GM18499 (cell line): ENCODE measurements around the gene RANGRF.

Source experiments
- ATAC-seq: cut with Tn5 transposase; IDR thresholded peaks from one replicate; pipeline ENCODE4 v1.9.1; 2021; ENCODE audit warnings: moderate number of reproducible peaks; ENCODE audit not compliant: insufficient read depth, unreplicated experiment

The RANGRF gene

DNA sequence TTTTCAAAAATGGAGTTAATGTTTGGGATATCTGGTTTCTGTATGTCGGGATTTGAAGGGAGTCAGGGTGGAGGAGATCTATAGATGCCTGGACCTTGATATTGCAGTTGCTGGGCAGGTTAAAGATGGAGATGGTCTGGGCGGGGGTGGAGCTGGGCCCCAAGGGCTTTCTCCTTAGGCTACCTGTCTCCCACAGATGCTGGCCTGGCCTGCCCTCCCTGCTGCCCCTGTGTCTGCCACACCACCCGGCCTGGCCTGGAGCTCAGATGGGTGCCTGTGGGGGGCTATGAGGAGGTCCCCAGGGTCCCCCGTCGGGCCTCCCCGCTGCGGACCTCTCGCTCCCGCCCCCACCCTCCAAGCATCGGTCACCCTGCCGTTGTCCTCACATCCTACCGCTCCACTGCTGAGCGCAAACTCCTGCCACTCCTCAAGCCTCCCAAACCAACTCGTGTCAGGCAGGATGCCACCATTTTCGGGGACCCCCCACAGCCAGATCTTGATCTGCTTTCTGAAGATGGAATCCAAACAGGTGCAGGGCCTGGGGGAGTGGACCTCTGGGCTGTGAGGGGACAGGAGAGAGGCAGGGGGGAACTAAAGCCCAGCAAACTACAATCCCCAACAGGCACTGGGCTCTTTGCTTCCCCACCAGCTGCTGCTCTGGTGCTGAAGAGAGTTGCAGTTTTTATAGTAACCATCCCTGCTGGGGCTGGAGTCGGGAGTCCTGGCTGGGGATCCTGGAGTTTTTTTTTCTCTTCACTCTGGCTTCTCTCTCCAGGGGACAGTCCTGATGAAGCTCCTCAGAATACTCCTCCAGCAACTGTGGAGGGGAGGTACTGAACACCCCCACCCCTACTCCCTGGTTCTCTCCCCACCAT lies 24.5 kb downstream of the RANGRF start:
- ATAC-seq, result no peak

DNA sequence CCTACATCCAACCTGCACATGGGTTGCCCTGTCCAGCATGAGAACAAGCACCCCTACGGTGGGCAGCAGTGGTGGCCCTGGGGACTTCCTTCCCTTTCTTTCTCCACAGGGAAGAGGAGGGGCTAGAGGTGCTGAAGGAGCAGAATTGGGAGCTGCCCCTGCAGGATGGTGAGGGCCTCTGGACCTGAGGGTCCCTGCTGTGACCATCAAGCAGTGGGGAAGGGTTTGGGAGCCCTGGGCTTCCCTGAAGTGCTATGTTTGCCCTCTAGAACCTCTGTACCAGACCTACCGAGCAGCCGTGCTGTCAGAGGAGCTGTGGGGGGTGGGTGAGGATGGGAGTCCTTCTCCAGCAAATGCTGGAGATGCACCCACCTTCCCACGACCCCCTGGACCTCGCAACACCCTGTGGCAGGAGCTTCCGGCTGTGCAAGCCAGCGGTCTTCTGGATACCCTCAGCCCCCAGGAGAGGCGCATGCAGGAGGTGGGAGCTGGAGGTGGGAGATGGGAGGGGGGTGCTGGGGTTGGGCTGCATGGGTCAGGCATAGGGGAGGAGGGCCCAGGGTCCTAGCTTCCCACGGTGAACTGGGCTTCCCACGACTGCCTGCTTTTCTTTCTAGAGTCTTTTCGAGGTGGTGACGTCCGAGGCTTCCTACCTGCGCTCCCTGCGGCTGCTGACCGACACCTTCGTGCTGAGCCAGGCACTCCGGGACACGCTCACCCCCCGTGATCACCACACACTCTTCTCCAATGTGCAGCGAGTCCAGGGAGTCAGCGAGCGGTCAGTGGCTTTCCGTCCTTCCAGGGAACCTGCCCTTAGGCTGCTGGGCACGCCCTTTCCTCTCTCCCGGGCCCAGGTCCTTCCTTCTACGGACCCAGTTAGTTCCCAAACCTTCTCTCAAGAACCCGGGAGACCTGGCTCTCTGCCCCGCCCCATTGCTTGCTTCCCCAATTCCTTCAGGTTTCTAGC lies 26.6 kb downstream of the RANGRF start:
- ATAC-seq, result no peak

DNA sequence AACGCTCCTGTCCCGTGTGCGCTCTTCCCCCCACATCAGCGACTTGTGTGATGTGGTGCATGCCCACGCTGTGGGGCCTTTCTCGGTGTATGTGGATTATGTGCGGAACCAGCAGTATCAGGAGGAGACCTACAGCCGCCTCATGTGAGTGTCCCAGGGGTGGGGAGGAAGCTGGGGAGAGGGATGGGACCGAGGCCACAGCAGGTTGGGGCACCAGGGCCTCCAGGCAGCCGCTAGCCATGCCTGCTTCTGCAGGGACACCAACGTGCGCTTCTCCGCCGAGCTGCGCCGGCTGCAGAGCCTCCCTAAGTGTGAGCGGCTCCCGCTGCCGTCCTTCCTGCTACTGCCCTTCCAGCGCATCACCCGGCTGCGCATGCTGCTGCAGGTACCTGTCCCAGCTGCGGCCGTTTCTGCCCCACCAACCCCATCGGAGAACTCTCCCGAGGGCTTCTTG lies 27.3 kb downstream of the RANGRF start:
- no peak for ATAC-seq

DNA sequence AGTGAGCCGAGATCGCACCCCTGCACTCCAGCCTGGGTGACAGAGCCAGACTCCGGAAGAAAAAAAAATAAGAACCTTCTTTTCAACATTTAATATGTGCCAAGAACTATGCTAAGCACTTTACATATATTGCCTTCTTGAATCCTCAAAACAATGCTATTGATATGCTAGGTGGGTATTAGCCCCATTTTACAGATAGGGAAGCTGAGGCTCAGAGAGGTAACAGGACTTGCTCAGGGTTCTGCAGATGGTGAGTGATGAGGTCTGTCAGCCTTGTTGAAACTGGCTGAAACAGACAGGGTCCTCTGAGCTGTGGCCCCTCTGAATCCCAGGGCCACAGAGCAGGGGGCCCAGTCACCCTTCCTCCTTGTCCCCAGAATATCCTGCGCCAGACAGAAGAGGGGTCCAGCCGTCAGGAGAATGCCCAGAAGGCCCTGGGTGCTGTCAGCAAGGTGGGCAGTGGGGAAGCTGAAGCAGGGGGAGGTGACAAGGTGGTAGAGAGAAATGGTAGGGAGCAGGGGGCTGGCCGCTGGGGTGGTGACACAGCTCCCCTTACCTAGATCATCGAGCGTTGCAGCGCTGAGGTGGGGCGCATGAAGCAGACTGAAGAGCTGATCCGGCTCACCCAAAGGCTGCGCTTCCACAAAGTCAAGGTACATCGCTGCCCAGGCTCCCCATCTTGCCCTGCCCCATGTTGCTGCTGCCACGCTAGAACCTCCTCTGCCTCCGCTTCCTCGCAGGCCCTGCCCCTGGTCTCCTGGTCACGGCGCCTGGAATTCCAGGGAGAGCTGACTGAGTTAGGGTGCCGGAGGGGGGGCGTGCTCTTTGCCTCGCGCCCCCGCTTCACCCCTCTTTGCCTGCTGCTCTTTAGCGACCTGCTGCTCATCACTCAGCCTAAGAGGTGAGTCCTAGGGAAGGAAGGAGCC lies 29.8 kb downstream of the RANGRF start:
- ATAC-seq, result no peak

DNA sequence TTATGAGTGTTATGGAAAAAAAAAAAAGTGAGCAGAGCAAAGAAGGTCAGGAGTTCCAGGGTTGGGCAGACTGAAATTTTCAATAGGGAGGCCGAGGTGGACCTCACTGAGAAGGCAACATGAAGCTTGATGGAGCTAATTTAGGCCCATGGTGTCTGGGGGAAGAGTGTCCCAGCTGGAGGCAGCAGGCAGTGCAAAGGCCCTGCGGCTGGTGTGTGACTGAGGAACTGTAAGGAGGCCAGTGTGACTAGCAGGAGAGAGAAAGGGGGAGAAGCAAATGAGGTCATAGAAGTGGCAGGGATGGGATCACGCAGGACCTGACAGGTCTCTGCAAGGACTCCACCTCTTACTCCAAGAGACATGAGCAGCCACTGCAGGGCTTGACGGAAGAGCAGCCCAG lies 31.8 kb downstream of the RANGRF start:
- ATAC-seq, result no peak

DNA sequence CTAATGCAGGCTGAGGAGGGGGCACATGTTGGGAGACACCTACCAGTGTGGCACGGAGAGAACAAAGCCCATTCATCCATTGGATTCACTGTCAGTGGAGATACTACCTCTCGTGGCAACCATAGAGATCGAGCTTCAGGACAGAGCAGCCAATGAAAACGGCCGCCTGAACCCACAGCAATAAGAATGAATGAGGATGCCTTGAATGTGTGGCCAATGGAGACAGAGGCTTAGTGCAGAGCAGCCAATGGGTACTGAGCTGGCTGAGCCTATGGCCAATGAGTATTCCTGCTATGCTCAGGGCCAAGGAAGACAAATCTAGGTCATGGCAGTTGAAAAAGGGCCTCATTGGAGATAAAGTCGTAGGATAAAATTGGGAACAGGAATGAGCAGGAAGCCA lies 32.5 kb downstream of the RANGRF start:
- ATAC-seq, result no peak

DNA sequence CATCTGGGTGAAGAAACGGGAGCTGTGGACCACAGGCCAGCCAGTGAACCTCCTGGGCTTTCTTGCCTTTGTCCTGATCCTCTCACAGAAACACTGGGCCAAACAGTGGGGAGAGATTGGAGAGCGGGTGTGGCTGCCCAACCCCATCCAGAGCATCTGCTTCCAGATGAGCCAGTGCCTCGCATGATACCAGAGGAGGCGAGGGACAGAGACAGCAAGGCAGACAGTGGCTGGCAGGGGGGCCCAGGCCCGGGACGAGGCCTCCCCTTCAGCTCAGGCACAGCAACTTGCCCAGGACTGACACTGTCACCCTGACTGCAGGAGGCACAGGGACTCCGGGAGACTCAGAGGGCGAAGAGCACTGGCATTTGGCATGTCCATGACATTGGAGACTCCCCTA lies 33.6 kb downstream of the RANGRF start:
- no peak for ATAC-seq

DNA sequence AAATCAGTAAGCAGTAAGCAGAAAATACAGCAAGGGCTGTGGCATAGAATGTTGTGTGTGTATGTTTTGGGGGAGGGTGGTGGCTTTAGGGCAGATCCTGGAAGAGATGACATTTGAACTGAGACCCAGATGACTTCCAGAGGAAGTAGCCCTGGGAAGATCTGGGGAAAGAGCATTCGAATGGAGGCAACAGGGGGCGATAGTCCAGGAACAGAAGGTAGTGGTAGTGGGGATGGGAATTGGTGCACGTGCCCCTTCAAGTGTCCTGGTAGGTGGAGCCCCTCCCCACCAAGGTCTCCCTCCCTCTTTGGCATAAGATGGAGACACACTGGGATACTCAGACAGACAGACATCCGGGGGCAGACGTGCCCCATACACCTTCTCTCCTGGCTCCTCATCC lies 35.7 kb downstream of the RANGRF start:
- ATAC-seq, result no peak

DNA sequence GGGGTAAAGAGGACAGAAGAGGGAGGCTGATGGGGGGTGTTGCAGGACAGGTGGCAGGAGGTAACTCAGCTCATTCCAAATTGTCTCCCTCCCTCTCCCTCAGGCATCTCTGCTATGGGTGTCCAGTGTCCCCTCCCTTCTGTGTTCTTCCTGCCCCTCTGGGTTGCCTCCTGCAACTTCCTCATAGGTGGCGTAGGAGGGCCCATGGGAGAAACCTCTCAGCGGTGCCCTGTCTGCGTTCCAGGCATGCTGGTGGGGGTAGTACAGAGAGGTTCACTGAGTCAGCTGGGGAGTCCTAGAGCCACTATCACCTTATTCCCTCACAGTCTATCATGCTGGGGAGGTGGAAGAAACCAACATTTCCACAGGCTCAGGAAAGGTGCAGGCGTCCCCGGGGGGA lies 36.5 kb downstream of the RANGRF start:
- ATAC-seq, result no peak

DNA sequence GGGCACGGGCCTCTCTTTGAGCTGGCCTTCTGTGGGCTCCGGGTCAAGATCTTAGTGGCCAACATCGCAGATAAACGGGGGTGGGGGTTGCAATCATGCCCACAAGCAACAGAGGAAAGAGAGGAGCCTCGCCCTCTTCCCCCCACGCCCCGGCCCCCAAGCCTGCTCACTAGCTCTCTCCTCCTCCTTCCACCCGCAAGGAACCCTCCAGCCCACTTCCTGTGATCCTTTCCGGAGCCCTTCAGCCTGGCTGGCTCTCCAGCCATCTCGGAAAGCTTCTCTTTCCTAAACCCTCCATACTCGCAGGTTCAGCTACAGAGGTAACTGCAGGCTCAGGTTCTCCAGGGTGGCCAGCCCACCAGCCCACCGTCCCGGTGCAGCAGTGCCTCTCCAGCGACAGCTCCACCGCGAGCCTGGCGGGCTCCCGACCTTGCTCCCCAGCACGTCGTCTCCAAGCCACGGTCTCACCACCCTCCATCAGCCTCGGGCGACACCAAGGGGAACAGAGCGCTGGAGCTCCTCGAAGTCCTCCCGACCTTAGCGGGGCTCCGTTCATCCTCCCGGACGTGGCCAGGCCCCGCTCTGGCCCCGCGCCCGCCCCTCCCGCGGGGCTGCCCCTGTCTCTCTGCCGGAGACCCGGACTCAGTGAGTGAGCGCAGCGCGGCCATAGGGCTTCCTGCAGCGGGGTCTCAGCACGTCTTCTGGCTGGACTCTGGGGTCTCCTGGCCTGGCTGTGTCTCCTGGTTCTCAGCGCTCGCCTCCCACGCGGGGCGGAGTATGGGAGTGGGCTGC lies 38.2 kb downstream of the RANGRF start:
- no peak for ATAC-seq

DNA sequence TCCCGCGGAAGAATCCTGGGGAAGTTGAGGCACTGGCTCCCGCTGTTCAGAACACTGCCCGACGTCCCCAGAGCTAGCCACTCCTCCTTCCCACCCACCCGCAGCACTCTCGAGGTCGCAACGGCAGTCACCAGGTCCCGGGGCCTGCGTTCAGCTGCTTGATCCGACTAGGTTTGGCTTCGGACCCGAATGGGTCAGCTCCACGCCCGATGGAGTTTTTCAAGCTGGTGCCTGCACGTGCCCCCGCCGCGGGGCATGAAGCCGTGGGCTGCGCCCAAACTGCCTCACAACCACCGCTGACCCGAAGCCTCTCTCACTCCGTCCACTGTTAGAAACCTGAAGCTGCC lies 38.8 kb downstream of the RANGRF start:
- ATAC-seq, result no peak

DNA sequence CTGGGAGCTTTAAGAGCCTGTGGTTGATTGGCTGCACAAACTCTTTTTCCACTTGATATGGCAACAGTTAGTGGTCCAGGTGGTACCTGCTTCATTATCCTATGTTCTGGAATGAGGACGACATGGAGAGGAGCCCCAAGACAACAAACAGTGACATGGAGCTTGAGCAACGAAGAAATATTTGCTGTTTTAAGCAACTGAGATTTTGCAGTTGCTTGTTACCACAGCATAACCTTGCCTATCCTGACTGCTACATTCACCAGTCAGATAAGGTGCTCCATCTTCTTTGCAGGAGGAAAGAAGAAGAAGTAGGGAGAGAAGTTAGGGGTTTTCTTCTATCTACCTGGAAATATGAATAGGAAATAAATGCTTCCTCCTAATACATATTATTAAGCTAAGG lies 43.7 kb downstream of the RANGRF start:
- ATAC-seq, result no peak

DNA sequence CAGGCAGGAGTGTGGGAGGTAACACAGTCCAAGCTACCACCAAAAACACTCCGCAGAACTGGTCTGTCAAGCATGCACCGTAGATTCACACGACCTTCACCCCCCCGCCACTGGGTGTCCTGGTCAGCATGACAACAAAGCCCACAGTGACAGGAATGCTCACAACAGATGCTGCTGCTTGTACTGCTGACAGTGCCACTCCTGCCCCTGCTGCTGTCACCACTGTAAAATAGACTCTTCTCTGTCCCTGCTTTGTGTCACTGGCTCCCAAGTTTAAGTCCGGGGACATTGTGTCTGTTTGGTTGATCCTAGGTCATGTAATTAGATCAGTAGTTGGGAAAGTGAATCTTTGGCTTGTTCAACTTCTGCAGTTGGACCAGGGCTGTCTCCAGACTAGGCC lies 44.2 kb downstream of the RANGRF start:
- ATAC-seq, result no peak

DNA sequence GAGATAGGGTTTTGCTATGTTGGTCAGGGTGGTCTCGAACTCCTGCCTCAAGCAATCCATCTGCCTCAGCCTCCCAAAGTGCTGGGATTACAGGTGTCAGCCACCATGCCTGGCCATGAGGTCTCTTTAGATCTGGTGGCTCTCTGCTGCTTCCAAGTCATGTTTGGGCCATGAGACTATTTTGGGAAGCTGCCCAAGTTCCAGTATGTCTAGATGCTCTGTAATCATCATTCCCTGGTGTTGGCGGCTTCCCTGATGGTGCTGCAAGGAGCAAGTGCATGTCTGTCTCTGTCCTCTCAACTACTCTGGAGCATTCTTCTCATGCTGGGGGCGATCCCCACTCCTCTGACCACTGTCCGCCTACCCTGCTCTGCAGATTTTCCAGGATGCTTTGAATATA lies 44.8 kb downstream of the RANGRF start:
- ATAC-seq, result no peak

DNA sequence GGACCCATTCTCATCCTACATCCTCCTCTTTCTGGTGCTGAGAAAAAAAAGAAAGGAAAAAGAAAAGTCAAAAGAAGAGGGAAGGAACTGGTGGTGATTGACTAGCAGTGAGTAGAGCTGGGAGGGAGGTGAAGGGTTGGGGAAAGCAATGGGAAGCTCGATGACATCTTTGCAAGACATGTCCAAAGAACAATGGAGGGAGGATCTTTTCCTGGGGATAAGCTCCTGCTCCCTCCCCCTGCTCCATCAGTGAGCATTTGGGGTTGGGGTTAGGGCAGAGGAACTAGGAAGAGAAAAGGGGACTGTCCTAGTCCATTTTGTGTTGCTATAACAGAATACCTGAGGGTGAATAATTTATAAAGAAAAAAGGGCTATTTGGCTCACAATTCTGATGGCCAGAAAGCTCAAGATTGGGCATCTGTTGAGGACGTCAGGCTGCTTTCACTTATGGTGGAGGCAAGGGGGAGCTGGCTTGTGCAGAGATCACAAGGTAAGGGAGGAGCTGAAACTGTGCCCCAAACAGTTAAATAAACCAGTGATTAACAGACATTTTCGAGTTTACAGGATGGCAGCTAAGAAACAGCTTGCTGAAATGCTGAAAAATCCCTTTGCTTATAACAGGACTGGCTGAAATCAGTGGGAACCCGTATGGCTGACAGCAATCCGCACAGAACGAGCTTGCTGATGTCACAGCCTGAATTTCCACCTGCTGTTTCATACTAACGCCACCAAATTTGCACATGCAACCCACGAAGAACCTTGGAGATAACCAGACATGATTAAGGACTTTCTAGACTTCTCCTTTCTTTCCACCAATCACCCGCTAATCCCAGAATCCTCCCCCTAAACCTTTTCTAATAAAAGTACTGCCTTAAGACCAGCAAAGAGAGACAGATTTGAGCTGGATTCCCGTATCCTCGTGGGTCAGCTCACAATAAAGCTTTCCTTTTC lies 49.6 kb downstream of the RANGRF start:
- no peak for ATAC-seq

DNA sequence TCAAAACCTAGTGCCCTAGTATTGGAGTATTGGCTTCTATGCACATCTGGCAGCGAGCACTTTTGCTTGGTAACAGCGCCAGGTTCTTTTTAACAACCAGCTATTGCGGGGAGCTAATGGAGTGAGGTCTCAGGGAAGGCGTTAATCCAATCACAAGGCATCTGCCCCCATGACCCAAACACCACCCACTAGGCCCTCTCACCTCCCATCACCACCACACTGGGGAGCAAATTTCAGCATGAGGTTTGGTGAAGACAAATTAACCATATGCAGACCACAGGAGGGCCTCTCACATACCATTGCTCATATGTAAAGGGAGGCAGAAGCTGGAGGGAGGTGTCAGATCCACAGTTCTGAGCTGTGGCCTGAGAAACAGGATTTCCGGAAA lies 50.3 kb downstream of the RANGRF start:
- ATAC-seq, result no peak

DNA sequence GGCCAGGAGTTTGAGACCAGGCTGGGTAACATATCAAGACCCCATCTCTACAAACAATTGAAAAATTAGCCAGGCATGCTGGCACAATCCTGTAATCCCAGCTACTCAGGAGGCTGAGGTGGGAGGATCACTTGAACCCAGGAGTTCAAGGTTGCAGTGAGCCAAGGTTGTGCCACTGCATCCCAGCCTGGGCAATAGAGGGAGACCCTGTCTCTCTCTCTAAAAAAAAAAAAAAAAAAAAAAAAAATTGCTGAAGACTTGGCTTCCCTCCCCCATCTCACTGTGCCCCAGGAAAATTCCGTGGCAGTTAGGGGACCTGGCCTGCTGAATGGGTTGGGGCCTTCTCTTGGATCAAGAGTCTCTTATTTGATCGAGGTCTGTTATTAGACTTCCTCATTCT lies 51.1 kb downstream of the RANGRF start, which contains the start of gene ODF4:
TSS of gene ODF4 (plus strand) at position 301 of the 400 bp plus-strand sequence. CDS start 212 bp downstream, outside the sequence.
- no peak for ATAC-seq
